GM19324 (cell line): ENCODE measurements around the gene MAG.

ENCODE experiments used
- ATAC-seq: cut with Tn5 transposase; IDR thresholded peaks from one replicate; pipeline ENCODE4 v1.9.1; 2021; ENCODE audit warnings: mild to moderate bottlenecking, moderate library complexity; ENCODE audit not compliant: unreplicated experiment, low FRiP score

The MAG gene

DNA sequence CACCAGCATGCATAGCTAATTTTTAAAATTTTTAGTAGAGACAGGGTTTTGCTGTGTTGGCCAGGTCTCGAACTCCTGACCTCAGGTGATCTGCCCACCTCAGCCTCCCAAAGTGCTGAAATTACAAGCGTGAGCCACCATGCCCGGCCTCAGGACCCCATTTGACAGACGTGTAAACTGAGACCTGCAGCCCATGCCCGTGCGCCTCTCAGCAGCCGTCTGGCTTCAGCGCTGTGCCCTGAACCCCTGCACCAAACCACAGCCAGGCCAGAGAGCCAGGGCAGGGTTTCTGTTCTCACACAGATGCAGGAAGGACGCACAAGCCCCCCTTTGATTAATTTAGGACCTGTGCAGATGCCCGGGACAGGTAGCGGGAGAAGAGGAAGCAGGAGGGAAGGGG lies 48.5 kb downstream of the MAG start:
- ATAC-seq = no peak

DNA sequence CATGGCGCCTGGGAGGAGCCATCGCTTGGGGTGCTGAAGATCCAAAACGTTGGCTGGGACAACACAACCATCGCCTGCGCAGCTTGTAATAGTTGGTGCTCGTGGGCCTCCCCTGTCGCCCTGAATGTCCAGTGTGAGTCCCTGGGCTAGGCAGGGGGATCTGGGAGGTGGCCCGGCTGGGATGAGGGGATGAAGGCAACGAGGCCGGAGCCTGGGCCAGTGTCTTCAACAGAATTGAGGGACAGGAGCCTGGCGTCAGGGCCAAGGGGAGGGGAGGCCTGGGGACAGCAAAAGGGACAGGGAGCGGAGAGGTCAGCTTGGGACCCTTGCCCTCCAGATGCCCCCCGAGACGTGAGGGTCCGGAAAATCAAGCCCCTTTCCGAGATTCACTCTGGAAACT lies 49.0 kb downstream of the MAG start:
- no peak for ATAC-seq

DNA sequence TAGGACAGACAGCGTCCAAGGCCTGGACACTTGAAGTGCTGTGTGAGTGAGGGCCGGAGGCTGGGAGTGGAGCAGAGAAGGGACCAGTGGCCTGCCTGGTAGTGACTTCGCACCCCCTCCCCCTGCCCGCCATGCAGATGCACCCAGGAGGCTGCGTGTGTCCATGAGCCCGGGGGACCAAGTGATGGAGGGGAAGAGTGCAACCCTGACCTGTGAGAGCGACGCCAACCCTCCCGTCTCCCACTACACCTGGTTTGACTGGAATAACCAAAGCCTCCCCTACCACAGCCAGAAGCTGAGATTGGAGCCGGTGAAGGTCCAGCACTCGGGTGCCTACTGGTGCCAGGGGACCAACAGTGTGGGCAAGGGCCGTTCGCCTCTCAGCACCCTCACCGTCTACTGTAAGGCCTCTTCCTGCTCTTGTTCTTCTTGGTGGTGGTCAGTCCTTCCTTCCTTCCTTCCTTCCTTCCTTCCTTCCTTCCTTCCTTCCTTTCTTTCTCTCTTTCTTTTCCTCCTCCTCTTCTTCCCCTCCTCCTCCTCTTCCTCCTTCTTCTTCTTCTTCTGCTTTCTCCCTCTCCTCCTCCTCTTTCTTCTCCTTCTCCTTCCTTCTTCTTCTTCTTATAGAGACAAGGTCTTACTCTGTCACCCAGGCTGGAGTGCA lies 49.7 kb downstream of the MAG start:
- no peak for ATAC-seq

DNA sequence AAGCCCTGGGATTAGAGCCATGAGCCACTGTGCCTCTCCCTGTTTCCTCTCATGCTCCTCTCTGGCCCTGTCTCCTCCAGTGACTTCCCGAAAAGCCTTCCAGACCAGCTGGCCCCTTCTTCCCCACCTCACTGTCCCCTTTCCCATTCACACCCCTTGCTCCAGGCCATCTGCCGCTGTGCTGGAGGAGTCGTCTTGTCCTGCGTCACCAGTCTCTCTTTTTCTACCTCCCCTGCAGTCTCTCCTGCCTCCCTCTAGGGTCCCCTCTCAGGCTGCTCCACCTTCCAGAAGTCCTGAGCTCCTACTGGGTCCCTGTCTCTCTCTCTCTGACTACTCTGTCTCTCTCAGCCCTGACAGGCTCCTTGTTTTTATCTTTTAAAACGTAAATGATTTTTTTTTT lies 50.5 kb downstream of the MAG start:
- no peak for ATAC-seq

DNA sequence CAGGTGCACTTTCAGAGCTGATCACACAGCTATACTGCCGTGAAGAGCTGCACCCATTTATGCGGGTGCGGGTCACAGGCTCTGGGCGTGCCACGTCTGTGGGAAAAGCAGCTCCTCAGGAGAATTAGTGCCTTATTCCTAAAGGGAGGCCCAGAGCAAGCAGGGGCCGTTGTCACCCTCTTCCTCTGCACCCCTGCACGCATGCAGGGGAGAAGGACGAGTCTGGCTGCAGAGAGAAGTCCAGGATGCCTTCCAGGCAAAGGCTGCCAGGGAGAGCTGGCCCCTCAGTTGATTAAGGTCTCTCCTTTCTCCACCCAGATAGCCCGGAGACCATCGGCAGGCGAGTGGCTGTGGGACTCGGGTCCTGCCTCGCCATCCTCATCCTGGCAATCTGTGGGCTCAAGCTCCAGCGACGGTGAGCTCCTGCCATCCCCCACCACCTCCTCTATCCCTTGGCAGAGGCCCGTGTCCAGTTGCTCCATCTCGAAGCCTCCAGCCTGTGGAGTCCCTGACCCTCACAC lies 52.6 kb downstream of the MAG start:
- no peak for ATAC-seq

DNA sequence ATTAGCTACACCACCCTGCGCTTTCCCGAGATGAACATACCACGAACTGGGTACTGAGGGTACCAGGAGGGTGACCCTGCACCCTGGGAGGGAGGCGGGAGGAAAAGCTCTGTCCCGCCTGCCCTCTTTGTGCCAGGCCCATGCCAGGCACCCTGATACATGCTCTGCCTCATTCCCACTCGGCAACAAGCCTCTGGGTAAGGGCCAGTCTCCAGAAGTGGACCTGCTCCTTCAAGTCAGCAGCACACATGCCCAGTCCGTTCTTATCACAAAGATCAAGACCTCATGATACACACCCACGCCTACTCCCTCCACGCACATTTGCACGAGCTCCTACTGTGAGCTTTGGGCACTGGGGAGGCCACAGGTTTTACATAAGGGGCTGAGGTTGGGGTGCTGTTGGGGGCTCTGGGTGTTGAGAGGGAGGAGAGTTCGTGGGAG lies 53.7 kb downstream of the MAG start:
- ATAC-seq = no peak

DNA sequence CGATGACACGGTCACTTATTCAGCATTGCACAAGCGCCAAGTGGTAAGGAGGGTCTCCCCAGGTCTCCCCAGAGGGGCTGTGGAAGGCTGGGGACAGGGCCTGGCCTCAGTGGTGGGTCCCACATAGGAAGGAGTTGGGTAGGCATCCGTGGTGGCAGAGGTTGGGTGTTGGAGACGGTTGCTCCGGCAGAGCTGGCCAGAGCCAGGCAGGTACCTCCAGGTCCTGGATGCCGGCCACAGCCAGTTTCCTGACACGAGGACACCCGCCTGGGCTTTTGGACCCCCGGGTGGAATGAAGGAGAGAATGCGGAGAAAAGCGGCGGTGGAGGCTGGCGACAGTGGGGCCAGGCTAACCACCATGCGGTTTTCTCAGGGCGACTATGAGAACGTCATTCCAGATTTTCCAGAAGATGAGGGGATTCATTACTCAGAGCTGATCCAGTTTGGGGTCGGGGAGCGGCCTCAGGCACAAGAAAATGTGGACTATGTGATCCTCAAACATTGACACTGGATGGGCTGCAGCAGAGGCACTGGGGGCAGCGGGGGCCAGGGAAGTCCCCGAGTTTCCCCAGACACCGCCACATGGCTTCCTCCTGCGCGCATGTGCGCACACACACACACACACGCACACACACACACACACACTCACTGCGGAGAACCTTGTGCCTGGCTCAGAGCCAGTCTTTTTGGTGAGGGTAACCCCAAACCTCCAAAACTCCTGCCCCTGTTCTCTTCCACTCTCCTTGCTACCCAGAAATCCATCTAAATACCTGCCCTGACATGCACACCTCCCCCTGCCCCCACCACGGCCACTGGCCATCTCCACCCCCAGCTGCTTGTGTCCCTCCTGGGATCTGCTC lies 54.5 kb downstream of the MAG start:
- no peak for ATAC-seq

DNA sequence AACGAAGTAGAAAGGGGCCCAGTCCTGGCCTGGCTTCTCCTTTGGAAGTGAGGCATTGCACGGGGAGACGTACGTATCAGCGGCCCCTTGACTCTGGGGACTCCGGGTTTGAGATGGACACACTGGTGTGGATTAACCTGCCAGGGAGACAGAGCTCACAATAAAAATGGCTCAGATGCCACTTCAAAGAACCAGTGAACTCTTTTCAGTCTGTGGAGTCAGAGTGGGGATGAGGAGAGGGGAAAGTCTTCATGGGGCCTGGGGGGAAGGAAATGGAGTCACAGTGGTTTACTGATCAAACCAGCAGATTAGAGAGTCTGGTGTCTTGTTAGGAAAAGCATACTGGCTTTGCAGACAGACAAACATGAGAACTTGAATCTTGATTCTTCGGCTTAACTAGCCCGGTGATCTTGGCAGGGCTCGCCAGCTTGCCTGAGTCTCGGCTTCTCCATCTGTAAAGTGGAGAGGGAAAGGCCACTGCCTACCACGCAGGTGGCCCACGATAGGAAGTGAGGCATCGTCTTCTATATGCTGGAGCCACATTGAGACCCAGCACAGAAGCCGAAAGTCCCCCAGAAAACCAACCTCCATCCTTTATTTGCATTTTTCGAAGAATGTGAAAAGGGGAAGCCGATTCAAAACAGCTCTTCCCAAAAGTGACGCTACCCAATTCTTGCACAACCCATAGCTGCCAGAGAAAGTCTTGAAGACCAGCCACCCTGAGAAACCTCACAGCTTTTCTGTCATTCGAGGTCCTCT lies 55.4 kb downstream of the MAG start, which contains the start of gene FFAR1:
Gene FFAR1, plus strand, starts transcription at position 732 of the 759 bp plus-strand sequence. CDS start 3,650 bp downstream, outside the sequence.
- peak; percentile 70 for ATAC-seq

DNA sequence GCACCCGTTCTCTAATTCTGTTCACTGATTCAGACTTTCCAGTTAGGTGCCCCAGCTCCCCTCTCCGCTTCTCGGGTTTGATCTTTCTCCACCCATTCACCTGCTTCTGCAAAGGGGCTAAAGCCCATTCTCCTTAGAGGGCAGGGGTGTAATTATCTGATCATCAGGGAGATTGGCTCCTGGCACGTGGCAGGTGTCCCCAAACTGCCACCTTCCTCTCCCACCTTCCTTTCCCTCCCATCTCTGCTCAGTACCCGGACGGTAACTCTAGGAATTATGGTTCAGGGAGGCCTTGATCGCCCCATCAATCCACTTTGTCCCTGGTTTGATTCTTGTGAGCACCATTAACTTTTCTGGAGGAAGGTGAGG lies 56.0 kb downstream of the MAG start:
- ATAC-seq = no peak

DNA sequence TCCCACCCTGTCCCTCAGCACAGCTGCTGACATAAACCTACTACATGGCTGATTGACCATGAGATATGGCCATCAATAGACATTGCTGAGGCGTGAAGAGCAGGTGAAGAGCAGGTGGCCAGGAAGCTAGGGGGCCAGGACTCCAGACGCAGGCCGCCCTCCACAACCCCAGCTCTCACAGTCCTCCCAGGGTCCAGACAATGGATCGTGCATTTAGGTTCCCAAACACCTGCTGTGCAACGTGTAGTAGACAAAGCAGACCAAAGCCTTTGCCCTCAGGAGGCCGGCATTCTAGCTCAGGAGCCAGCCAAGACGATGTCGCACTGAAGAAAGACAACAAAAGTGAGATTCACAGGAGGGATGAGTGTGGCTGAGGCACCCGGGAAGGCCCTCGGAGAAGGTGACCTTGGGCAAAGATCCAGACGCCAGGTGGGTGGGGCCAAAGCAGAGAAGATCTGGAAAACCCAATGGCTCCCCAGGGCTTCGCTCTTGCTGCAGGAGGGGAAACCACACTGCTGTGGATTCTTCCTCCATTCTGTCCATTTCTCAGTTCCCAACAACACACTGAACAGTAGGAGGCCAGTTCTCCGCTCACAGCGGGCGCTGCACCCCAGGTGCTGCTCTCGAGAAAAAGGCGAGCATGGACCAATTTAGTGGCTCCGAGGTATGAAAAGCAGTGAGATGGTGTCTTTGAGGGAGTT lies 57.1 kb downstream of the MAG start:
- no peak for ATAC-seq

DNA sequence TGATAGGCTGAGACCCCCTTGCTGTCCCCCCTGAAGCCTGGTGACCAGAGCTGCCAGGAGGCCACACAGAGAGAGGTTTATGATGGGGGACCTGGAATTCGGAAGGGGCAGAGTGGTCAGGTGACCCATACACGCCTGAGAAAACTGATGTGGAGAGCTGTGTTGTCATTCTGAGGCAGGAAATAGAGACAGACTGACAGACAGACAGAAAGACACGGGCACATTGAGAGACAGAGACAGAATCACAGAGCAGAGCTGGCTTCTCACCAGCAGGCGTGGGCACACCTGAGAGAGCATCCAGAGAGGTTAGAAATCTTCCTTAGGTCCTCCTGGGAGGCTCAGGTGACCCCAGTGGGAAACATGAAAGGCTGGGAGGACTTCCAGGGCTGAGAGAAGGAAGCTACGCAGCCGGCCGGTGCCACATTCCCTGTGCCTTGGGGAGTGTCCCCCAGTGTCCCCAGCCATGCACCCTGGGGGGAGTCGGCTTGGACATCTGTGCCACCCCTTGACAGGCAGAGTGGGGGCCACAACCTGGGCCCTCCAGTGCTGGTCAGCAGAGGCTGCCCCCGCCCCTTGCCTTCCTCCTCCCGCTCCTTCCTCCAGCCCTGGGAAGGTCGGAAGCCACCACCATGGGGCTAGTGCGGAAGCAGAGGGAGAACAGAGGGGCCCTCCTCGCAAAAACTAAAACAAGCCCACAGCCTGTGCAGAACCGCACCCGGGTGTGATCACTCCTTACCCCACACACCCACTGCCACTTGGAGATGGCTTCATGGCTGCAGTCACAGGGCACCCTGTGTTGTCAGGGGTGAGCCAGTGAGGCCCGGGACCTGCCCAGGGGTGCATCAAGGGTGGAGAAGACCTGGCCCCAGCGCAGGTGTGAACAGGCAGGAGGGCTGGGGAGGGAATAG lies 57.9 kb downstream of the MAG start:
- ATAC-seq = no peak

DNA sequence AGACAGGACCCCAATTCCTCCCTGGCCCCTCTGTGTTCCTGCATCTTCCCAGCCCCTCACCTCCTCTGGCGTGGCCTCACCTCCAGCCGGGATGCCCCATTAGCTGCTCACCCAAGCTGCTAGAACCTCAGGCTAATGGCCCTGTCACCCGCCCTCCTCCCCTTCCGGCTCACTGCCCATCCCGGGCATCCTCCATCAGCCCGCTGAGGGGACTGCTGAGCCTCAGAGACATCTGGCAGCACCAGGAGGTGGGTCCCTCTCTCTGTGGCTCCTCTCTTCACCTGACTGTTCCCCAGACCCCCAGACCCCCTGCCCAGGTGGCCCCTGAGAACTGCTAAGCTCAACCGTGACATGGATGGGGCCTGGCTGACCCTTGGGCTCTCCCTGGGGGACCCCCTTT lies 58.6 kb downstream of the MAG start:
- ATAC-seq = no peak

DNA sequence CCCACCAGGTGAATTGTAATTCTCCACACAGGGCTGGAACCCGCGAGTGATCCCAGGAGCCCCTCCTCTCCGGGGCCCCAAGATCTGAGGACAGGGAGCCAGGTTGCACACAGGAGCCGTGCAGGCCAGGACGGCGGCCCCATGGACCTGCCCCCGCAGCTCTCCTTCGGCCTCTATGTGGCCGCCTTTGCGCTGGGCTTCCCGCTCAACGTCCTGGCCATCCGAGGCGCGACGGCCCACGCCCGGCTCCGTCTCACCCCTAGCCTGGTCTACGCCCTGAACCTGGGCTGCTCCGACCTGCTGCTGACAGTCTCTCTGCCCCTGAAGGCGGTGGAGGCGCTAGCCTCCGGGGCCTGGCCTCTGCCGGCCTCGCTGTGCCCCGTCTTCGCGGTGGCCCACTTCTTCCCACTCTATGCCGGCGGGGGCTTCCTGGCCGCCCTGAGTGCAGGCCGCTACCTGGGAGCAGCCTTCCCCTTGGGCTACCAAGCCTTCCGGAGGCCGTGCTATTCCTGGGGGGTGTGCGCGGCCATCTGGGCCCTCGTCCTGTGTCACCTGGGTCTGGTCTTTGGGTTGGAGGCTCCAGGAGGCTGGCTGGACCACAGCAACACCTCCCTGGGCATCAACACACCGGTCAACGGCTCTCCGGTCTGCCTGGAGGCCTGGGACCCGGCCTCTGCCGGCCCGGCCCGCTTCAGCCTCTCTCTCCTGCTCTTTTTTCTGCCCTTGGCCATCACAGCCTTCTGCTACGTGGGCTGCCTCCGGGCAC lies 59.6 kb downstream of the MAG start:
- no peak for ATAC-seq

DNA sequence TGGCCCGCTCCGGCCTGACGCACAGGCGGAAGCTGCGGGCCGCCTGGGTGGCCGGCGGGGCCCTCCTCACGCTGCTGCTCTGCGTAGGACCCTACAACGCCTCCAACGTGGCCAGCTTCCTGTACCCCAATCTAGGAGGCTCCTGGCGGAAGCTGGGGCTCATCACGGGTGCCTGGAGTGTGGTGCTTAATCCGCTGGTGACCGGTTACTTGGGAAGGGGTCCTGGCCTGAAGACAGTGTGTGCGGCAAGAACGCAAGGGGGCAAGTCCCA lies 60.2 kb downstream of the MAG start:
- no peak for ATAC-seq

DNA sequence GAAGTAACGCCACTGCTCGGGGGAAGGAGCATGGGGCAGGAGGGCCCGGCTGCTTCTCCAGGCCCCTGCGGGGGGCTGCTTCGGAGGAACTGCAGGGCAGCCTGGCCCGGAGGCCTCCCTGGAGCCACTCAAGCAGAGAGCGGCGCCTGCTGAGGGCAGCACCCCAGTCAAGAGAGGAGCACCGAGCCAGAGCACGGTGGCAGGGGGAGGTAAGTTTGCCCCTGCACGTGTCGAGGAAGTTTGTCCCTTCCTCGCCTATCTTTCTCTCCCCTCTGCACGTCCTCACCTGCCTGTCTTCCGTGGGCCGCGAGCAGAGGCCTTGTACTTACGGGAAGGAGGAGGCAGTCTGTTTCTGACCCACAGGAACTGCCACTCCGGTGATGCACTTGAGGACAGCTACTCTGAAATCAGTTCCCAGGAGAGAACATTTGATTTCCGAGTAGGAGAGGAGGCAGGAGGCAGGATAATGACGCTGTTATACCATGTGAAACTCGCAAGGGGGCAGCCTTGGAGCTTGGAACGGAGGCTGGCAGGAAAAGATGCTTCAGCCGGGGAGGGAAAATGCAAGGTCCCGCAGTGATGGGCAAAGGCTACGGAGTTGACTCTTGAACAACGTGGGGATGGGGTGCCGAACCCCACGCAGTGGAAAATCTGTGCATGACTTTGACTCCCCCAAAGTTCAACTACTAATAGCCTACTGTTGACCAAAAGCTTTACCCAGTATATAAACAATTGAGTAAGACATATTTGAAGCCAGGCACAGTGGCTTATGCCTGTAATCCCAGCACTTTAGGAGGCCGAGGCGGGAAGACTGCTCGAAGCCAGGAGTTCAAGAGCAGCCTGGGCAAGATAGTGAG lies 60.7 kb downstream of the MAG start:
- no peak for ATAC-seq

DNA sequence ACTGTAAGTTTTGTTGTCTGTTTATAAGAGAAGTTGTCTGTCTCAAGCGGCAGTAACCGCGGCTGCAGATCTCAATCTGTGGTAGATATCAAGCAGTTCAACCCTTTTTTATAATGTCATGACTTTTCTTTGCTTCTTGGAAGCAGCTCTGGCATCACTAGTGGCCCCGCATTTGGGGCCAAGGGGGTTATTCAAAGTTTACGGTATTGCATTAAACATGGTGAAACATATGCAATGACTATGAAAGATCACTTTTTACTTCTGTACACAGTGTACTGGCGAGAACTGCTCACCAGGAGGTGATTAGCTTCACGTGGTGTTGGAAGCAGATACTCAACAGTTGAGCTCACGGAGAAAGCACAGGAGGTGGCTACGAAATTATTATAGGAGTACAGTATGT lies 61.7 kb downstream of the MAG start:
- no peak for ATAC-seq

DNA sequence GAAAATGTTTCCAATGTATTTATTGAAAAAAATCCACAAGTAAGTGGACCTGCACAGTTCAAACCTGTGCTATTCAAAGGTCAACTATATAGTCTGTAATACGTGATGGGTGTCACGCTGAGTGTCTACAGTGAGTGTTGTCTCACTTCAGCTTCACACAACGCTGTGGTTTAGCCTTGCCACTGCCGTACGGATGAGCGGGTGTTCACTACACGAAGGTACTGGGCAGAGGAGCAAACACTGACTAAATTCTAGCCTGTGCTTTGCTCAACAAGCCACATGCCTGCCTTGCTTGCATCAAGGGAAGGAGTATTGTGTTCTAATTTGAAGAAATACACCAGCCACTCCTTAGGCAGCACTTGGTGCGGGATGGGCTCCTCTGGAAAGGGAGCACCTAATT lies 62.9 kb downstream of the MAG start:
- ATAC-seq = no peak
